T-helper 2 cell (primary cell): ENCODE measurements around the gene LYPD3.
"Not testable (repeated sequence)": the region's sequence is repeated elsewhere in the genome, so short reads cannot be mapped to it uniquely, and the experiment has no call there.

Experiments
- DNase-seq, 5 experiments: peaks; one replicate each; pipeline versions ENCODE4 v3.0.0 to v3.0.0-alpha.2; 2012 to 2022

The LYPD3 gene

GRCh38 chr19:43460362-43461016 is 4.9 kb downstream of the LYPD3 start:
- DNase-seq, result no peak

GRCh38 chr19:43457809-43458208 is 7.6 kb downstream of the LYPD3 start:
- DNase-seq, result no peak

DNA sequence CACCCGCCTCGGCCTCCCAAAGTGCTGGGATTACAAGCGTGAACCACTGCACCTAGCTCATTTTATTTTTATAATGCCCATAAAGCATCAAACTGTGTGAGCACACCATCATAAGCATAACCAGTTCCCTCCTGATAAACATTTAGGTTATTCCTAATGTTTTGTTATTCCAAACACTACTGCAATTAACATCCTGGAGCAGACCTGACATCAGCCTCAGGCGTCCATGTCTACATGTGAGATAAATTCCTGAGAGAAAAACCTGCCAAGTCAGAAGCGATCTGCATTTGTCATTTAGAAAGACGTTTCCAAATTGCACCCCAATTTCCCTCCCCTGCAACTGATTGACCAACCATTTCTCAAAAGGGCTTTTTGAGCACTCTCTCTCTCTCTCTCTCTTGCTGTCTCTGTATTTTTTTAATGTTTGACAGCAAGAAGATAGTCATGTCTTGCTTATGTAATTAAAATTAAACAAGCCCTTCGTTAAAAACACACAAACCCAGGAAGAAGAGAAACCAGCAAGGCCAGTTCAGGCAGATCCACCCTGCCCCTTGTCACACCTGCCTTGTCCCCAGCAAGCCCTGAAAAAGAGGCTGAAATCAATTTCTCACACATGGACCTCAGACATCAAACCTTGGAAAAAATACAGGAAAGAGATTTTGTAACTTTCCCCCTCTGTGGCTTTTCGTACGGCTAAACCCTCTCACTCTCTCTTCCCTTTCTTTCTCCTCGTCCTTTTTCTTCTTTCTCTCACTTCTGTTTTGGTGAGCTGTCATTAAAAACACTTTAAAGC is 9.9 kb downstream of the LYPD3 start:
- no peak for DNase-seq

DNA sequence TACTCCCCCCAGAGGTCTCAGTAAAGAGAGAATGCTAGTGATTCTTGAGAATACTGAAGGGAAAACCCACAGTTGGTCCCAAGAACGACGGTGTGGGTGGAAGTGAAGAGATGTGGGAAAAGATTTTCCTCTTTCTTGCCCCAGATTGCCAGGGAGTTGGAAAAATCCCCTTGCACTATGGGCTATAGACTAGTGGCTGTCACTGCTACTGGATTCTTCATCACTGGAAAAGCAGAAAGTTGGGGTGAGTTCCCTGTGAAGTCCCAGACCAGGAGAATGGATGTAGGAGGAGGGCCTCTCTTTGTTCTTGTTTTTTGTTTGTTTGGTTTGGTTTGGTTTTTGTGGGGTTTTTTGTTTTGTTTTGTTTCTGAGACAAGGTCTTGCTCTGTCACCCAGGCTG is 11.4 kb downstream of the LYPD3 start:
- DNase-seq, result no peak

GRCh38 chr19:43452582-43452981 is 12.8 kb downstream of the LYPD3 start:
- DNase-seq, result no peak

DNA sequence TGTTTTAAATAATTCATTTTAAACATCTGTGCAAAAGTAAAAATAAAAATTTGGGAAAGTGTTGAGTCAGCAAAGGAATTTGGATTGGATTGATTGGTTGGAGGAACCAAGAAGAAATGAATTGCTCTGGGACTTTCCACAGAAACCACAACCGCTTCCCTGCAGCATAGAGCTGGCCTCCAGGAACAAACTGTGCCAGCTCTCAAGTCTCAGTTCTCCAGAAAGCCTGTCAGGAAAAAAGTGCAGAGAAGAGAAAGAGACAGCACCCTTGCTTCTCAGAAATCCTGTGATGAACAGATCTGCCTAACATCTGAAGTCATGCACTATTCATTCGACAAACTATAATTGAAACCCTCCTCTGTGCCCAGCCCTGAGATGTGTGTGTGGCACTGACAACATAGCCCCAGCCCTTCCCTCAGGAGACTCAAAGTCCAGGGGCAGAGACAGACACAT is 14.8 kb downstream of the LYPD3 start:
- no peak for DNase-seq

- no peak for DNase-seq
These were observed 17.8 kb downstream of the LYPD3 start for GRCh38 chr19:43447655-43448054.

DNA sequence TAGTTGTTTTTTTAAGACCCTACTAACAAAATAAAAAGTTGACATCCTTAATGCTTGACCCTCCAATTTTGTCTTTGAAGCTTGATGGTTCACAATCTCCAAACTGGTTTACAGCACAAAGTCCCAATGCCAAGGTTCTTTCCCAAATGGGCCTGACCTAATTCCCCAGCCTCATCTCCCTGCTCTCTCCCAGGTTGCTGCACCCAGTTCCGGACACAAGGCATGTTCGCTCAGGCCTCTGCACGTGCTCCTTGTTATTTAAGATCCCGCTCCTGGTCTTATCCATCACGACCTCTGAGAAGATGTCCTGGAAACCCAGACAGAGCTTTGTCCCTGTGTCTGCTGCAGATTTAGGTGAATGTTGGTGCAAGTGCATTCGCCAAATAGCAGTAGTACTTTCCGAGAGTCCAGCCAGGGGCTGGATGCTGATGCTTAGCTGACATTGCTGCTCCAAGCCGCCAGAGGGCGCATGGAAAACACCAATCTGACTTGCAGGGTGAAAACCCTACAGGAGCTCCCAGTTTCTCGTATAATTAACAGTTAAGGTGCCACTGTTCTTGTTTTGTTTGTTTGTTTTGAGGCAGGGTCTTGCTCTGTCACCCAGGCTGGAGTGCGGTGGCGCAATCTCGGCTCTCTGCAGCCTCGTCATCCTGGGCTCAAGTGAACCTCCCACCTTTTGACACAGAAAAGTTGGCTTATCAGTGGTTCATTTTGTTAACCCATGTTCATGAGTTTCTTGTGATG is 18.5 kb downstream of the LYPD3 start:
- DNase-seq, result peak; percentile 55 to 74 (median 65)

- no peak for DNase-seq
These were observed 20.0 kb downstream of the LYPD3 start for GRCh38 chr19:43445426-43445825.

- no peak for DNase-seq
These were observed 20.7 kb downstream of the LYPD3 start for GRCh38 chr19:43444531-43445287.

GRCh38 chr19:43444091-43444490 is 21.3 kb downstream of the LYPD3 start:
- not testable (repeated sequence) for DNase-seq

- DNase-seq, result no peak
These were observed 23.7 kb downstream of the LYPD3 start for GRCh38 chr19:43441716-43442115.

GRCh38 chr19:43439709-43440063 is 25.7 kb downstream of the LYPD3 start:
- DNase-seq, result no peak

GRCh38 chr19:43439032-43439708 is 26.2 kb downstream of the LYPD3 start:
- DNase-seq, result peak in 3 of 5 experiments; percentile 14 to 95 (median 75)

- peak in 1 of 5 experiments; percentile 56 for DNase-seq
These were observed 26.9 kb downstream of the LYPD3 start for GRCh38 chr19:43438291-43439031.

DNA sequence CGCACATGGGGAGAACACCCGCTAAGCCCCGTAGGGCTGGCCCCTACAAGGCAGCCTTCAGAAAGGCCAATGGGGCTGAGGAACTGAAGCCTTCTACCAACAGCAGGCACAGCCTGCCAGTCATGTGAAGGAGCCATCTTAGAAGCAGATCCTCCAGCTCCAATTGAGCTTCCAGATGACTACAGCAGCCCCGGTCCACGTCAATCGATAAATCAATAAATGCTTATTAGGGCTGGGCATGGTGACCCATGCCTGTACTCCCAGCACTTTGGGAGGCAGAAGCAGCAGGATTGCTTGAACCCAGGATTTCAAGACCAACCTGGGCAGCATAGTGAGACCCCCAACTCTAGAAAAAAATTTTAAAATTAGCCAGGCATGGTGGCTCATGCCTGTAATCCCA is 27.7 kb downstream of the LYPD3 start:
- no peak for DNase-seq

DNA sequence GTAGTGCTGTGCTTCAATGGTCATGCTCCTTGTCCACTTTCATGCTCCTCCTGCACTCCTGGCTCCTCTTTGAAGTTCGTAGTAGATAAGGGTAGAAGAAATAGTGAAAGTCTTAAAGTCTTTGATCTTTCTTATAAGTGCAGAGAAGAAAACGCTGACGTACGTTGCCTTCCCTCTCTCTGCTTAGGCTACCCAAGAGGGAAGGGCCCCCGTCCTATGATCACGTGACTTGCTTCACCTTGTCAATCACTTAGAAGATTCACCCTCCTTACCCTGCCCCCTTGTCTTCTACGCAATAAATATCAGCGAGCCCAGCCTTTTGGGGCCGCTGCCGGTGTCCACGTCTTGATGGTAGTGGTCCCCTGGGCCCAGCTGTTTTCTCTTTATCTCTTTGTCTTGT is 28.1 kb downstream of the LYPD3 start:
- DNase-seq, result peak in 1 of 5 experiments; percentile 12

GRCh38 chr19:43435775-43436174 is 29.6 kb downstream of the LYPD3 start:
- no peak for DNase-seq

- DNase-seq, result no peak
These were observed 31.7 kb downstream of the LYPD3 start for GRCh38 chr19:43433689-43434088.

GRCh38 chr19:43433358-43433673 is 32.1 kb downstream of the LYPD3 start:
- no peak for DNase-seq

- DNase-seq, result no peak
These were observed 34.4 kb downstream of the LYPD3 start for GRCh38 chr19:43430976-43431375.
